K562 (cell line): Measurements from ENCODE around the gene ATP6V0C. TPM values are rescaled to one million over a fixed set of nuclear protein-coding genes. Genes with fewer than 3 reads are reported as not detected.

Source experiments
- BRCA1 ChIP-seq, 2 experiments: fragments of 450-650 bp in 1 of 2; sonication (generic) in 1 of 2; formaldehyde crosslinking in 1 of 2; IDR thresholded peaks; 2 replicates each; pipeline versions ENCODE4 v1.5.0 to v1.6.1; 2017 to 2020; ENCODE audit warnings: mild to moderate bottlenecking in 1 of 2, missing genetic modification reagents in 1 of 2
- BRD9 ChIP-seq: fragments of 450-650 bp; IDR thresholded peaks from 2 replicates; pipeline ENCODE4 v1.6.1; 2018; ENCODE audit warnings: low read depth; ENCODE audit not compliant: partially characterized antibody
- CXXC5 ChIP-seq: fragments of 250-450 bp; sonication (Bioruptor Pico); IDR thresholded peaks from 2 replicates; pipeline ENCODE4 v1.8.0; 2022; ENCODE audit warnings: inconsistent platforms, mild to moderate bottlenecking, moderate library complexity
- ELF2 ChIP-seq: fragments of 250-450 bp; sonication (Bioruptor Pico); IDR thresholded peaks from 2 replicates; pipeline ENCODE4 v1.5.0; 2021; ENCODE audit warnings: mild to moderate bottlenecking
- KHSRP ChIP-seq: fragments of 450-650 bp; IDR thresholded peaks from 2 replicates; pipeline ENCODE4 v1.6.1; 2017
- NR1H2 ChIP-seq: sonication (generic); formaldehyde crosslinking; IDR thresholded peaks from 2 replicates; pipeline ENCODE4 v1.4.0; 2020; ENCODE audit warnings: mild to moderate bottlenecking, missing genetic modification reagents
- SMAD3 ChIP-seq: fragments of 450-650 bp; formaldehyde crosslinking; conservative IDR thresholded peaks from 2 replicates; pipeline ENCODE4 v1.4.0; 2020; ENCODE audit warnings: mild to moderate bottlenecking
- SMARCA4 ChIP-seq: fragments of 450-650 bp; IDR thresholded peaks from 2 replicates; pipeline ENCODE4 v1.6.1; 2016
- SMARCC2 ChIP-seq: fragments of 450-650 bp; IDR thresholded peaks from 2 replicates; pipeline ENCODE4 v1.6.1; 2017; ENCODE audit warnings: antibody characterized with exemption, moderate library complexity, mild to moderate bottlenecking, low read depth
- STAT5B ChIP-seq: fragments of 250-450 bp; sonication (Bioruptor Pico); IDR thresholded peaks from 2 replicates; pipeline ENCODE4 v1.8.0; 2021; ENCODE audit warnings: mild to moderate bottlenecking, inconsistent platforms
- TRIM28 ChIP-seq: fragments of 450-650 bp; IDR thresholded peaks from 2 replicates; pipeline ENCODE4 v1.6.1; 2017
- ZBTB1 ChIP-seq: sonication (generic); formaldehyde crosslinking; IDR thresholded peaks from 2 replicates; pipeline ENCODE4 v1.8.1; 2023; ENCODE audit warnings: missing genetic modification reagents, low read depth, mild to moderate bottlenecking, borderline replicate concordance
- ZNF263 ChIP-seq: sonication (generic); formaldehyde crosslinking; IDR thresholded peaks from 2 replicates; pipeline ENCODE4 v1.8.0; 2022; ENCODE audit warnings: mild to moderate bottlenecking, missing genetic modification reagents, borderline replicate concordance
- ZNF282 ChIP-seq: sonication (generic); formaldehyde crosslinking; IDR thresholded peaks from 2 replicates; pipeline ENCODE4 v1.8.1; 2023; ENCODE audit warnings: missing genetic modification reagents
- ZNF76 ChIP-seq: fragments of 250-450 bp; sonication (Bioruptor Pico); IDR thresholded peaks from 2 replicates; pipeline ENCODE4 v1.4.0; 2020; ENCODE audit warnings: mild to moderate bottlenecking, moderate library complexity, borderline replicate concordance
- polyA plus RNA-seq, 8 experiments: library from polyadenylated mRNA; depleted of rRNA in 4 of 8; stranded (reverse) in 5 of 8; unstranded in 3 of 8; fragments of >200 nt; fragmentation: Nextera tagmentation in 2 of 8; fragmentation: Illumina TruSeq in 1 of 8; extraction: Ambion mirVana in 2 of 8; extraction: Trizol in 1 of 8; gene quantifications; 2 replicates each; pipeline versions ENCODE4 v1.2.1 to v1.2.3, GENCODE V29; 2011 to 2014; ENCODE audit warnings: inconsistent platforms in 1 of 8, missing spikeins in 1 of 8
- total RNA-seq, 7 experiments: library from RNA; depleted of rRNA in 6 of 7; stranded (reverse); fragments of >200 nt in 6 of 7; fragmentation: Illumina TruSeq in 2 of 7; extraction: Trizol in 2 of 7; gene quantifications; 2 replicates each; pipeline versions ENCODE4 v1.2.1 to v1.2.3, GENCODE V29; 2011 to 2021; ENCODE audit warnings: low replicate concordance in 1 of 7
- TF ChIP-seq, protein P1 (sequence below): fragments of 250-450 bp; sonication (Bioruptor Pico); IDR thresholded peaks from 2 replicates; pipeline ENCODE4 v1.4.0; 2020
- TF ChIP-seq, protein P2 (sequence below): fragments of 250-450 bp; sonication (Bioruptor Pico); IDR thresholded peaks from 2 replicates; pipeline ENCODE4 v1.5.0; 2022; ENCODE audit warnings: mild to moderate bottlenecking
- TF ChIP-seq, protein P3 (sequence below): fragments of 150-350 bp; conservative IDR thresholded peaks from 2 replicates; pipeline ENCODE4 v1.6.1; 2014; ENCODE audit warnings: low read length
- TF ChIP-seq, protein P4 (sequence below): fragments of 250-450 bp; sonication (Bioruptor Pico); IDR thresholded peaks from 2 replicates; pipeline ENCODE4 v1.5.0; 2021
- TF ChIP-seq, protein P5 (sequence below): sonication (generic); formaldehyde crosslinking; IDR thresholded peaks from 2 replicates; pipeline ENCODE4 v1.8.0; 2022; ENCODE audit warnings: mild to moderate bottlenecking, missing genetic modification reagents, borderline replicate concordance

ATP6V0C gene
- total and polyA plus RNA-seq, 9 of the 15 experiments (the other 6 are each of a cell fraction or from before 2014, with no cell fraction given), result 2.9 to 228 (median 22.7) TPM

DNA sequence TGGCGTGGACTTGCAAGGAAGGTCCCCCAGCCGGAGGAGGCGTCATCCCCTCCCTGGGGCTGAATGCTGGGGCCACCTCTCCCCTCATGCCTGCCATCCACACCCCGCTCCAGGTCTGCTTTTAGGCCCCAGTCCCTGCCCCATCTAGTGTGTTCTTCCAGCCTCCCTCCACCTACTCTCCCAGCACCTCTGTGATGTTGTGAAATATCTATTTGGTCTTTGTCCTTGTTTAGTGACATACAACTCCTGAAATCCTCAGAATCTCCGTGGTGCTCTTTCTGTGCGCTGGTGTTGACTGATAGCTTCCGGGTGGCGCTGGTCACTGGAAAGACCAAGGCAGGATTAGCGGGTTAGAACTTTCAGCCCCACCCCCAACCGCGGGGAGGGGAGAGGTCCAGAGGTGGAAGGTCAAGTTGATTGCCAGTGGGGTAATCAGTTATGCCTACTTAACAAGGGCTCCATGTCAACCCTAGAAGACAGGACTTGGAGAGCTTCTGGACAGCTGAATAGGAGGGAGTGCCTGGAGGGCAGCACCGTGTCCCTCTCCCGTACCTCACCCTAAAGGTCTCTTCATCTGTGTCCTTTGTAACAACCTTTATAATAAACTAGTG is 28.7 kb upstream of the ATP6V0C start (continued):
- TF ChIP-seq SMARCA4 (0 out of 2 replicates have a peak, but pooled peaks have one; percentile 38), SMAD3 (CRISPR knock-in tag) (no peak), STAT5B (no peak), ZNF76 (CRISPR knock-in tag) (no peak), ZNF282 (no peak), CXXC5 (CRISPR knock-in tag) (peak; percentile 58), ELF2 (CRISPR knock-in tag) (no peak), ZNF263 (CRISPR knock-in tag) (no peak), BRD9 (no peak), KHSRP (no peak), BRCA1 (IDR thresholded peaks at IDR 0.05) (no peak), BRCA1 (CRISPR knock-in tag; IDR thresholded peaks at IDR 0.05) (no peak), SMARCC2 (no peak), NR1H2 (CRISPR knock-in tag) (no peak), ZBTB1 (CRISPR knock-in tag) (no peak), TRIM28 (no peak)
- TF ChIP-seq, protein P1, sequence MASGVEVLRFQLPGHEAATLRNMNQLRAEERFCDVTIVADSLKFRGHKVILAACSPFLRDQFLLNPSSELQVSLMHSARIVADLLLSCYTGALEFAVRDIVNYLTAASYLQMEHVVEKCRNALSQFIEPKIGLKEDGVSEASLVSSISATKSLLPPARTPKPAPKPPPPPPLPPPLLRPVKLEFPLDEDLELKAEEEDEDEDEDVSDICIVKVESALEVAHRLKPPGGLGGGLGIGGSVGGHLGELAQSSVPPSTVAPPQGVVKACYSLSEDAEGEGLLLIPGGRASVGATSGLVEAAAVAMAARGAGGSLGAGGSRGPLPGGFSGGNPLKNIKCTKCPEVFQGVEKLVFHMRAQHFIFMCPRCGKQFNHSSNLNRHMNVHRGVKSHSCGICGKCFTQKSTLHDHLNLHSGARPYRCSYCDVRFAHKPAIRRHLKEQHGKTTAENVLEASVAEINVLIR (CRISPR knock-in tag), result no peak
- TF ChIP-seq, protein P2, sequence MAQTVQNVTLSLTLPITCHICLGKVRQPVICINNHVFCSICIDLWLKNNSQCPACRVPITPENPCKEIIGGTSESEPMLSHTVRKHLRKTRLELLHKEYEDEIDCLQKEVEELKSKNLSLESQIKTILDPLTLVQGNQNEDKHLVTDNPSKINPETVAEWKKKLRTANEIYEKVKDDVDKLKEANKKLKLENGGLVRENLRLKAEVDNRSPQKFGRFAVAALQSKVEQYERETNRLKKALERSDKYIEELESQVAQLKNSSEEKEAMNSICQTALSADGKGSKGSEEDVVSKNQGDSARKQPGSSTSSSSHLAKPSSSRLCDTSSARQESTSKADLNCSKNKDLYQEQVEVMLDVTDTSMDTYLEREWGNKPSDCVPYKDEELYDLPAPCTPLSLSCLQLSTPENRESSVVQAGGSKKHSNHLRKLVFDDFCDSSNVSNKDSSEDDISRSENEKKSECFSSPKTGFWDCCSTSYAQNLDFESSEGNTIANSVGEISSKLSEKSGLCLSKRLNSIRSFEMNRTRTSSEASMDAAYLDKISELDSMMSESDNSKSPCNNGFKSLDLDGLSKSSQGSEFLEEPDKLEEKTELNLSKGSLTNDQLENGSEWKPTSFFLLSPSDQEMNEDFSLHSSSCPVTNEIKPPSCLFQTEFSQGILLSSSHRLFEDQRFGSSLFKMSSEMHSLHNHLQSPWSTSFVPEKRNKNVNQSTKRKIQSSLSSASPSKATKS (CRISPR knock-in tag), result no peak
- TF ChIP-seq, protein P3, sequence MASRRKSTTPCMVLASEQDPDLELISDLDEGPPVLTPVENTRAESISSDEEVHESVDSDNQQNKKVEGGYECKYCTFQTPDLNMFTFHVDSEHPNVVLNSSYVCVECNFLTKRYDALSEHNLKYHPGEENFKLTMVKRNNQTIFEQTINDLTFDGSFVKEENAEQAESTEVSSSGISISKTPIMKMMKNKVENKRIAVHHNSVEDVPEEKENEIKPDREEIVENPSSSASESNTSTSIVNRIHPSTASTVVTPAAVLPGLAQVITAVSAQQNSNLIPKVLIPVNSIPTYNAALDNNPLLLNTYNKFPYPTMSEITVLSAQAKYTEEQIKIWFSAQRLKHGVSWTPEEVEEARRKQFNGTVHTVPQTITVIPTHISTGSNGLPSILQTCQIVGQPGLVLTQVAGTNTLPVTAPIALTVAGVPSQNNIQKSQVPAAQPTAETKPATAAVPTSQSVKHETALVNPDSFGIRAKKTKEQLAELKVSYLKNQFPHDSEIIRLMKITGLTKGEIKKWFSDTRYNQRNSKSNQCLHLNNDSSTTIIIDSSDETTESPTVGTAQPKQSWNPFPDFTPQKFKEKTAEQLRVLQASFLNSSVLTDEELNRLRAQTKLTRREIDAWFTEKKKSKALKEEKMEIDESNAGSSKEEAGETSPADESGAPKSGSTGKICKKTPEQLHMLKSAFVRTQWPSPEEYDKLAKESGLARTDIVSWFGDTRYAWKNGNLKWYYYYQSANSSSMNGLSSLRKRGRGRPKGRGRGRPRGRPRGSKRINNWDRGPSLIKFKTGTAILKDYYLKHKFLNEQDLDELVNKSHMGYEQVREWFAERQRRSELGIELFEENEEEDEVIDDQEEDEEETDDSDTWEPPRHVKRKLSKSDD, result no peak
- TF ChIP-seq, protein P4, sequence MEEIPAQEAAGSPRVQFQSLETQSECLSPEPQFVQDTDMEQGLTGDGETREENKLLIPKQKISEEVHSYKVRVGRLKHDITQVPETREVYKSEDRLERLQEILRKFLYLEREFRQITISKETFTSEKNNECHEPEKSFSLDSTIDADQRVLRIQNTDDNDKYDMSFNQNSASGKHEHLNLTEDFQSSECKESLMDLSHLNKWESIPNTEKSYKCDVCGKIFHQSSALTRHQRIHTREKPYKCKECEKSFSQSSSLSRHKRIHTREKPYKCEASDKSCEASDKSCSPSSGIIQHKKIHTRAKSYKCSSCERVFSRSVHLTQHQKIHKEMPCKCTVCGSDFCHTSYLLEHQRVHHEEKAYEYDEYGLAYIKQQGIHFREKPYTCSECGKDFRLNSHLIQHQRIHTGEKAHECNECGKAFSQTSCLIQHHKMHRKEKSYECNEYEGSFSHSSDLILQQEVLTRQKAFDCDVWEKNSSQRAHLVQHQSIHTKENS, result no peak
- TF ChIP-seq, protein P5, sequence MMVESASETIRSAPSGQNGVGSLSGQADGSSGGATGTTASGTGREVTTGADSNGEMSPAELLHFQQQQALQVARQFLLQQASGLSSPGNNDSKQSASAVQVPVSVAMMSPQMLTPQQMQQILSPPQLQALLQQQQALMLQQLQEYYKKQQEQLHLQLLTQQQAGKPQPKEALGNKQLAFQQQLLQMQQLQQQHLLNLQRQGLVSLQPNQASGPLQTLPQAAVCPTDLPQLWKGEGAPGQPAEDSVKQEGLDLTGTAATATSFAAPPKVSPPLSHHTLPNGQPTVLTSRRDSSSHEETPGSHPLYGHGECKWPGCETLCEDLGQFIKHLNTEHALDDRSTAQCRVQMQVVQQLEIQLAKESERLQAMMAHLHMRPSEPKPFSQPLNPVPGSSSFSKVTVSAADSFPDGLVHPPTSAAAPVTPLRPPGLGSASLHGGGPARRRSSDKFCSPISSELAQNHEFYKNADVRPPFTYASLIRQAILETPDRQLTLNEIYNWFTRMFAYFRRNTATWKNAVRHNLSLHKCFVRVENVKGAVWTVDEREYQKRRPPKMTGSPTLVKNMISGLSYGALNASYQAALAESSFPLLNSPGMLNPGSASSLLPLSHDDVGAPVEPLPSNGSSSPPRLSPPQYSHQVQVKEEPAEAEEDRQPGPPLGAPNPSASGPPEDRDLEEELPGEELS (CRISPR knock-in tag), result no peak
